GM18517 (cell line): ENCODE measurements around the gene MTA3.

Experiments
- ATAC-seq: cut with Tn5 transposase; IDR thresholded peaks from one replicate; pipeline ENCODE4 v1.9.1; 2021; ENCODE audit warnings: mild to moderate bottlenecking, moderate library complexity; ENCODE audit not compliant: unreplicated experiment

The MTA3 gene

GRCh38 chr2:42781181-42781580 lies 212.7 kb downstream of the MTA3 start:
- ATAC-seq, result no peak

- no peak for ATAC-seq
These were observed 215.1 kb downstream of the MTA3 start for GRCh38 chr2:42783511-42783910.

- no peak for ATAC-seq
These were observed 215.9 kb downstream of the MTA3 start for GRCh38 chr2:42784204-42784880.

- no peak for ATAC-seq
These were observed 218.3 kb downstream of the MTA3 start for GRCh38 chr2:42786561-42787345.

- ATAC-seq, result no peak
These were observed 219.0 kb downstream of the MTA3 start for GRCh38 chr2:42787424-42787787.

GRCh38 chr2:42787788-42788477 lies 219.5 kb downstream of the MTA3 start:
- ATAC-seq, result no peak

GRCh38 chr2:42788478-42788793 lies 220.0 kb downstream of the MTA3 start:
- no peak for ATAC-seq

- no peak for ATAC-seq
These were observed 220.4 kb downstream of the MTA3 start for GRCh38 chr2:42788882-42789281.

GRCh38 chr2:42789751-42790150 lies 221.3 kb downstream of the MTA3 start:
- ATAC-seq, result no peak

GRCh38 chr2:42791606-42792005 lies 223.2 kb downstream of the MTA3 start:
- ATAC-seq, result no peak

GRCh38 chr2:42792087-42792582 lies 223.7 kb downstream of the MTA3 start:
- no peak for ATAC-seq

- no peak for ATAC-seq
These were observed 224.3 kb downstream of the MTA3 start, which contains the start of gene HAAO for GRCh38 chr2:42792583-42793333. HAAO (minus strand) TSS chr2:42792583; CDS start chr2:42792536, 47 bp downstream.

- ATAC-seq, result no peak
These were observed 225.2 kb downstream of the MTA3 start for GRCh38 chr2:42793334-42794270.

- no peak for ATAC-seq
These were observed 226.0 kb downstream of the MTA3 start for GRCh38 chr2:42794271-42795046.

- ATAC-seq, result no peak
These were observed 226.8 kb downstream of the MTA3 start for GRCh38 chr2:42795275-42795674.

- ATAC-seq, result no peak
These were observed 227.4 kb downstream of the MTA3 start for GRCh38 chr2:42795841-42796301.

GRCh38 chr2:42796427-42797248 lies 228.2 kb downstream of the MTA3 start:
- no peak for ATAC-seq

- ATAC-seq, result no peak
These were observed 228.8 kb downstream of the MTA3 start for GRCh38 chr2:42797281-42797680.
